ENCODE results near the gene SLITRK5.

The SLITRK5 gene

GRCh38 chr13:87671031-87671752 is at the start of gene SLITRK5:
TSS of gene SLITRK5 (plus strand) at chr13:87671371. CDS start at chr13:87675389, 4,018 bp downstream.
- peak; percentile 39 for DNase-seq

- no peak for DNase-seq
These were observed 48.2 kb upstream of the SLITRK5 start for GRCh38 chr13:87622971-87623370.

DNA sequence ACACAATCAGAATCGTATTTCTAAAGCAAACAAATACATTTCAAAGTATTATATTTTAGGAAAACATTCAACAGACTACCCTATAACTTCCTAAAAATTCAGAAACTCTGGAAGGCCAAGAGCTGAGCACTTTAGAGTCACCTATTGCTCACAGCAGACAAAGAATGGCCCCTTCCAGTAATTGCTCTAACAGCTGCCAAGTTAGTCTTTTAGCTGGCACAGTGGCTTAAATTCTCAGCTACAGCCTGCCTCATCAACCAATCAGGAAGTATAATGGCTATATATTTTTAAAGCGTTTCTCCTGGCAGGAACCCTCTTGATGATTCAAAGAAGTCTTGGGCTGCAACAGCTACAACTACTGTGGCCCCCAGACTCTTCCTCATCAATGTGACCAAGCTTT is 14.9 kb upstream of the SLITRK5 start:
- no peak for DNase-seq

GRCh38 chr13:87661471-87661870 is 9.7 kb upstream of the SLITRK5 start:
- DNase-seq: no peak

DNA sequence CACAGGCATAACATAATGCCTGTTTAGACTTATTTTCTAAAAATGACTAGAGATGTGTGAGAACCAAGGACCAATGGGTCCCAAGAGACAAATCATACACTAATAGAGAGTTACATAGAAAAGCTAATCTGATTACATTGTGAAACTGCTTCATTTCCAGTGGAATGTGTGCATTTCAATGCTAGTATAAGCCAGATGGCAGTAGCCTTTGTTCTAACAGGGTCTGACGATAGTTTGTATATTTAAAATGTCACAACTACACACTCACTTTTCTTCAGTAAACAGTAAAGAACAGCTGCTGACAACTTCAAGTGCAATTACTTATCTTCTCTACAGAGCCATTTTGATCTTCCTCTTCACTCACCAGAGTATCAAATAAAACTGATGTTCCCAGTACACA is 4.3 kb upstream of the SLITRK5 start:
- DNase-seq: no peak

DNA sequence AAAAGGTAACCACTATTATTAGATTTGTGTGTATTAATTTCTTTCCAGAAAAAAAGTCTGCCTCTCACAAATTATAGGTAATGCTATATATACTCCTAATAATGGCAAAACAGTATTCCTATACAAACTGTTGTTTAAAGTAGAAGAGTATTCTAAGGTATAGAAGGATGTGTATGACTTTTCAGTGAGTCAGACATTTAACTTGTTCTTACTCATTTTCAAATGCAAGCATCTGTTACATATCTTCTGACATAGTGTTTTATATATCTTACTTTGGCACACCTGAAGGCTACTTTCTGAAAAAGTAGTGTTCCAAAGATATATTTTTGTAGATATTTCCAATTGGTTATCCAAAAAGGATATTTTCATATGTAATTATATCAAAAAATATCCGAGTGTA is 3.5 kb upstream of the SLITRK5 start:
- DNase-seq: no peak

GRCh38 chr13:87669379-87669978 is 1.7 kb upstream of the SLITRK5 start:
- DNase-seq: no peak

GRCh38 chr13:87671753-87672605 is 808 bp downstream of the SLITRK5 start:
- DNase-seq: no peak

GRCh38 chr13:87674247-87674738 is 3.1 kb downstream of the SLITRK5 start:
- no peak for DNase-seq

- DNase-seq: no peak
These were observed 4.7 kb downstream of the SLITRK5 start for GRCh38 chr13:87675851-87676250.

GRCh38 chr13:87676254-87677042 is 5.3 kb downstream of the SLITRK5 start:
- DNase-seq: no peak

- no peak for DNase-seq
These were observed 5.9 kb downstream of the SLITRK5 start for GRCh38 chr13:87677043-87677495.

DNA sequence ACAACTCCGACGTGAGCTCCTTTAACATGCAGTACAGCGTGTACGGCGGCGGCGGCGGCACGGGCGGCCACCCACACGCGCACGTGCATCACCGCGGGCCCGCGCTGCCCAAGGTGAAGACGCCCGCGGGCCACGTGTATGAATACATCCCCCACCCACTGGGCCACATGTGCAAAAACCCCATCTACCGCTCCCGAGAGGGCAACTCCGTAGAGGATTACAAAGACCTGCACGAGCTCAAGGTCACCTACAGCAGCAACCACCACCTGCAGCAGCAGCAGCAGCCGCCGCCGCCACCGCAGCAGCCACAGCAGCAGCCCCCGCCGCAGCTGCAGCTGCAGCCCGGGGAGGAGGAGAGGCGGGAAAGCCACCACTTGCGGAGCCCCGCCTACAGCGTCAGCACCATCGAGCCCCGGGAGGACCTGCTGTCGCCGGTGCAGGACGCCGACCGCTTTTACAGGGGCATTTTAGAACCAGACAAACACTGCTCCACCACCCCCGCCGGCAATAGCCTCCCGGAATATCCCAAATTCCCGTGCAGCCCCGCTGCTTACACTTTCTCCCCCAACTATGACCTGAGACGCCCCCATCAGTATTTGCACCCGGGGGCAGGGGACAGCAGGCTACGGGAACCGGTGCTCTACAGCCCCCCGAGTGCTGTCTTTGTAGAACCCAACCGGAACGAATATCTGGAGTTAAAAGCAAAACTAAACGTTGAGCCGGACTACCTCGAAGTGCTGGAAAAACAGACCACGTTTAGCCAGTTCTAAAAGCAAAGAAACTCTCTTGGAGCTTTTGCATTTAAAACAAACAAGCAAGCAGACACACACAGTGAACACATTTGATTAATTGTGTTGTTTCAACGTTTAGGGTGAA is 6.6 kb downstream of the SLITRK5 start:
- DNase-seq: no peak

- no peak for DNase-seq
These were observed 7.2 kb downstream of the SLITRK5 start for GRCh38 chr13:87678372-87678752.

DNA sequence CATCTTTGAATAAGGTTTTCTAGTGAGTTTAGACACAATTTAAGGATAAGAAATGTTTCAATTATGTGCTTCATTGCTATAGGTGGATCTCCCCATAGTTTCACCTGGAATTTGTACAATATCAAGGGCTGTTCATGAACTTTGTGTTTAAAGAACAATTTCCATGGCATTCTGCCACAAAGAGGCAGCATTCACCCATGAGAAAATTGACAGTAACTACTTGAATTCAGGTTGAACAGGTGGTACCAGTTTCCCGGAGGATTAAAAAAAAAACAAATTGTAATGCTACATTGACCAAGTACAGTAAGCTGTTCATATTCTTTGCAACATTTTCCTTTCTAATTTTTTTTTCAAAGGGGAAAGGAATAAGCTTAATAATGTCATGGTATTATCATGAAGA is 9.1 kb downstream of the SLITRK5 start:
- DNase-seq: no peak

DNA sequence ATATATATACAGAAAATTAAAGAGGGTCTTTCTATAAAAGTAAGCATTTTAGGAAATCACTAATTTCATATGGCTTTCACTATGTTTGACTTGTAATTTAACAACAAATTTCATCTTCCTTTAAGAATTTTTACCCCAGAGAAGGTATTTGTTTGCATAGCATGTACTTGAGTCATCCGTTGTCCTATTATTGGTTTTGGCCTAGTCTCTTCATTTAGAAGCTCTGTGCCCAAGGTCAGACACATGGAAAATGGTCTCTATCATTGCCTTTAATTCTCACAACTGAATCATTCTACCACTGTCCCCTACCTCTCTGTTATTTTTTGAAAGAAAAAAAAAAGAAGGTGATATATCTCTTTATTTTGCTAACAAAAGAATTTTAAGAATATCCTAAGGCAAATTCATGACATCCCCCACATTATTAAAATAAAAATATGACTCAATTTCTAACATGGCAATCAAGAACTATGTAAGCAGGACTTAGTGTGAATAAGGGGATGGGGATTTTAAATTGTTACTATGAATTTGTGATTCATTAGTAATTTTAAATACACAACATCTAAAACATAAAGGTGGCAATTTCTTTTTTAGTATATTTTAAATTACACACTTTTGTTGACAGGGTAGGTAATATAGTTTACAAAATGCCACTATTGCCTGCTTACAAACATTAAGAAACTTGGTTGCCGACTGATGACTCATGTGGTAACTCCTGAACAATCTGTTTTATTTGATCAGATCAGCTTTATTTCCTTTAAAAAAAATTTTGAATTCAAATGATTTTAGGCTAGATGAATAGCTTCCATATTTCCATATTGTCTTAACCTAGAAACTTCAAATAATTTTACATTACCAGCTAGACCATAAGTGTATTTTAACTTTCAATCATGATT is 13.9 kb downstream of the SLITRK5 start:
- DNase-seq: no peak

- DNase-seq: no peak
These were observed 25.3 kb downstream of the SLITRK5 start for GRCh38 chr13:87696458-87696857.

DNA sequence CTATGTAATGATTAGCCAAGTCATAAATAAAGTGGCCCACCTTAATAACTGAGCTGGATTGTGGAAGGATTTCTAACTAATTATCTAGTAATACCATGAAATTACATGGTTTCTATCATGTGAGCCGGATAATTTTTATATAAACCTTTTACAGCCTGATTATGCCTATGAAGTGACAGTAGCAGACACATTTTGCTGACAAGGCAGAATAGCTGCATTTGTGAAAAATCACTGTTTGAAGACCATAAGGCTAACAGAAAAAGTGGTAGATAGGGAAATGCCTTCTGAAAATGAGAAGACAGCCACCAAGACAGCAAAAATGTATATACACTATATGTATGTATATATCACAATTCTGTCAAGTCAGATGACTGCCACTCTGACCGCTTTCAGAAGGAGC is 27.1 kb downstream of the SLITRK5 start:
- no peak for DNase-seq

DNA sequence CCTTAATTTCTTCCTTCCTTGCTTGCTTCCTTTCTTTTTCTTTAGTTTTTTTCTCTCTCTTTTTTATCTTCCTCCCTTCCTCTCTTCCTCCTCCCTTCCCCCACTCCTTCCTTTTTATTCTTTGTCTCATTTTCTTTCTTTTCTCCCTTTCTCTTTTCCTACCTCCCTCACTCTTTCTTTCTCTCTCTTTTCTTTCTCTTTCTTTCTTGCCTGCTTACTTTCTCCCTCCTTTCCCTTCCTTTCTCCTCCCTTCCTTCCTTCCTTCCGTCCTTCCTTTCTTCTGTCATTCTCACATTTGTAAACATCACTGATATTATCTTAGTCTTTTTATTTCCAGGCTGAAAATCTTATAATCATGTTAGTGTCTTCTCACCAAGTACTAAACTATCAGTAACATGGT is 38.8 kb downstream of the SLITRK5 start:
- DNase-seq: no peak

DNA sequence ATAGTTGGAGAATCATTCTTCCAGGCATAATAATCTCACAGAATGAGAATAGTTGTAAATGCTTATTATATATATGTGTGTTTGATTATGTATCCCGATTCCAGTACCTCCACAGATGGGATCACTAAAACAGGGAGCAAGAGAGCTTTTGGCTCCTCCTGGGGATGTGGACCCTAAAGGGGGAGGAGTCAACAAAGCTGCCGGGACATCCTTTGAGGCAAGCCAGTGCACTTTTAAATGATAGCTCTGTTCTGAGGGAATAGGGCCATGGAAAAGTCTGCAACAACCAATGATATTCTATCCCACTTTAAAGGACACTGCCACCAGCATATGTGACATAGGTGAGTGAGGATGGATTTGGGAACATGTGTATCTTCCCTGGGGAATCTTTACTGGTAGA is 40.8 kb downstream of the SLITRK5 start:
- DNase-seq: no peak
